NCI-H1436 (cell line): ENCODE measurements around the gene PTPA.
"Not testable (repeated sequence)": the region's sequence is repeated elsewhere in the genome, so short reads cannot be mapped to it uniquely, and the experiment has no call there.

Source experiments
- DNase-seq: peaks from one replicate; lab custom pipeline; 2025; lab: John Stamatoyannopoulos, UW

PTPA gene

DNA sequence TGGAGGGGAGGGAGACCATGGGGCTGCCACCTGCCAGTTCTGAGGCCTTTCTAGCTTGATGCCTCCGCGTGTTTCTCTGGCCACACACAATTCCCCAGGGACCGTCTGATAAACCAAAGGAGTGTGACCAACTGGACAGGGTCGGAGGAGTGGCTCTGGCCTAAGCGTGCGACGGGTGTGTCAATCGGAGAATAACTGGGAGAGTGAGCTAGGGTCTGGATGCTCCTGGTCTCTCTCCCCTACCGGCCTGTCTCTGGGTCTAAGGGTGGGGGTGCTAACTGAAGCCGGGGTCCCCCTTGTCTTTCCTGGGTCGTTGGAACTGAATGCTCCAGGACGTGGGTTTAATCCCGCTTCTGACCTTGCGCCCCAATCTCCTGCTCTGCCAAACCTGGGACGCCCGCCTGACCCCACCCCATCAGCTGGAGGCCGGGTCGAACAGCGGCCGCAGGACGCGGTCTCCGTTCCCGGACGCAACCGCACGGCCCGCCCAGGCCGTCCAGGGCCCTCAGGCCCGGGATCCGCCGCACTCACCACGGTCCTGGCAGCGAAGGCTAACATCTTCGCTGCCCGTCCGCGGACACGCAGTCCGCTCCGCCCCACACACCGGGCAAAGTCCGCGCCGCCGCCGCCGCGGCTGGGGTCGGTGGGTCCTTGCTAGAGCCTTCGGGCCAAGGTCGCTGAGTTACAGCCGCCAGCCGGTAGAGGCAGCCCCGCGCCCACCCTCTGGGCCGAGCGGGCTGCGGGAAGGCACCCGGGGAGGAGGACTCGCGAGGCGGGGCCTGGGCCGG is 1.1 kb upstream of the PTPA start:
- no peak for DNase-seq

DNA sequence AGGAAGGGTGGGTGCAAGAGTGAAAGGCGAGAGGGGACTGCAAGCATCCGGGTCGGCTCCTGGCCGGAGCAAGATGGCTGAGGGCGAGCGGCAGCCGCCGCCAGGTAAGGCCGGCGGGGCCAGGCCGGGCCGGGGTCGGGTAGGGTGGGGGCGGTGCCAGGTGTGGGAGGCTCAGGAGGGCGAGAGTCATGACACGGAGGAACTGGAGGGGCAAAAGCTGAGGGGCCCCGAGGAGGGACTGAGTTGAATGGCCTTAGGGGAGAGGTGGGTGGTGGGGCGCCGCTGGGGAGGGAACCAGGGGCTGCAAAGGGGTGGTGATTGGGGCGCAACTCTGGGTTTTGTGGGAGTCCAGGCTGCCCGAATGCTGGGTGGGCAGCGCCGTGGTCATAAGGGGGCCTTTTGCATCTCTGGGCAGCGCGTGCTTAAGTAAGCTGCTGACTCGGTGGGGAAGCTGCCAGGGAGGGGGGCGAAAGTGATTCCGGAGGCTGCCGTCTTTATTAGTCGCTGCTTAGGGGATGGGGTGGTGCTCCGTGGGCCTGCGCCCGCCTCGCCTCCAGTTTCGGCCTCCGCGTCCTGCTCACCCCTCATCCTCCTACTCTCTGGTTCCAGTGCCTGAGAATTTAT is 425 bp downstream of the PTPA start:
- peak; percentile 7 for DNase-seq

DNA sequence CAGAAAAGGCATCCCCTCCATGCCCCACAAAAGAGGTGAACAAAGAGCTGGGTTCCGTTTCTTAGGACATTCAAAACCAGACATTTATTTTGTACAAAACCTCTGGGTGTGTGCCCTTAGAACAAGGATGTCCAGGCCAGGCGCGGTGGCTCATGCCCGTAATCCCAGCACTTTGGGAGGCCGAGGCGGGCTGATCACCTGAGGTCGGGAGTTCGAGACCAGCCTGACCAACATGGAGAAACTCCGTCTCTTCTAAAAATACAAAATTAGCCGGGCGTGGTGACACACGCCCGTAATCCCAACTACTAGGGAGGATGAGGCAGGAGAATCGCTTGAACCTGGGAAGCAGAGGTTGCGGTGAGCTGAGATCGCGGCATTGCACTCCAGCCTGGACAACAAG is 1.3 kb downstream of the PTPA start:
- DNase-seq = not testable (repeated sequence)

DNA sequence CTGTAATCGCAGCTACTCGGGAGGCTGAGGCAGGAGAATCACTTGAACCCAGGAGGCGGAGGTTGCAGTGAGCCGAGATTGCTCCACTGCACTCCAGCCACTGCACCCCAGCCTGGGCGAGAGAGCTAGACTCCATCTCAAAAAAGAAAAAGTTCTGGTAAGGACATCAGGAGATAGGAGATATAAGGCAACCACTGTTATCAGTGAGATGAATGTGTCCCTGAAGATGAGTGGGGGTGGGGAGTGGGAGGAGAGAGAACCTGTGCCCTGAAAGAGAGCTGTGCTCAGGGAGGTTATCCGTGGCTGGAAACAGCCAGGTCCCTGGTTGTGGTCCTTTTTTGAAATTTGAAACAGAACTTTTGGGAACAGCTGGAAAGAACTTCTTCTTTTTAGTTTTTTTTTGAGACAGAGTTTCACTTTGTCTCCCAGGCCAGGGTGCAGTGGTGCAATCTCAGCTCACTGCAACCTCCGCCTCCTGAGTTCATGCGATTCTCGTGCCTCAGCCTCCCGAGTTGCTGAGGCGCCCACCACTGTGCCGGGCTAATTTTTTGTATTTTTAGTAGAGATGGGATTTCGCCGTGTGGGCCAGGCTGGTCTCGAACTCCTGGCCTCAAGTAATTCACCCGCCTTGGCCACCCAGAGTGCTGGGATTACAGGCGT is 2.6 kb downstream of the PTPA start:
- DNase-seq = no peak

DNA sequence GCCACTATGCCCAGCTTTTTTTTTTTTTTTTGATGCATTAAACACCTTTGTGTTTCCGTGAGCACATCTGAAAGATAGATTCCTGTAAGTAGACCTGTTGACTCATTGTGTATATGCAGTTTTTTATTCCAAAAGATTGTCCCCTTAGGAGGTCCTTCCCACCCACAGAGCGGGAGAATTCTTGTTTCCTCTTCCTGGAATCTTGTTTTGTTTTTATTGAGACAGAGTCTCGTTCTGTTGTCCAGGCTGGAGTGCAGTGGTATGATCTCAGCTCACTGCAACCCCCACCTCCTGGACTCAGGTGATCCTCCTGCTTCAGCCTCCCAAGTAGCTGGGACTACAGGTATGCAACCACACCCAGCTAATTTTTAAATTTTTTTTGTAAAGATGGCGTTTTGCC is 7.6 kb downstream of the PTPA start:
- no peak for DNase-seq

DNA sequence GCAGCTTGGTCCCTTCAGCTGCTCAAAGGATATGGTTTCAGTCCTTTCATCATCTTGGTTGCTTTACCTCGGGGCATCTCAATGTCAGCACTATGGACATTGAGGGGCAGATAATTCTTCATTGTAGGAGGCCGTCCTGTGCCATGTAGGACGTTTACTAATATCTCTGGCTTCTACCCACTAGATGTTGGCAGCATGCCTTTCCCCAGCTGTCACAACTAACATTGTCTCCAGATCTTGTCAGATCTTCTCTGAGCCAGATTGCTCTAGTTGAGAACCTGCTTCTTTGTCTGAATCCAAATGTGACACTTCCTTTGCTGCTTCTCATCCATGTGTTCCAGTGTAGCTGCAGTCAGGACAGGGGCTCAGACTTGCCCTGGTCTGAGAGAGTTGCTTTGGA is 10.3 kb downstream of the PTPA start:
- no peak for DNase-seq

DNA sequence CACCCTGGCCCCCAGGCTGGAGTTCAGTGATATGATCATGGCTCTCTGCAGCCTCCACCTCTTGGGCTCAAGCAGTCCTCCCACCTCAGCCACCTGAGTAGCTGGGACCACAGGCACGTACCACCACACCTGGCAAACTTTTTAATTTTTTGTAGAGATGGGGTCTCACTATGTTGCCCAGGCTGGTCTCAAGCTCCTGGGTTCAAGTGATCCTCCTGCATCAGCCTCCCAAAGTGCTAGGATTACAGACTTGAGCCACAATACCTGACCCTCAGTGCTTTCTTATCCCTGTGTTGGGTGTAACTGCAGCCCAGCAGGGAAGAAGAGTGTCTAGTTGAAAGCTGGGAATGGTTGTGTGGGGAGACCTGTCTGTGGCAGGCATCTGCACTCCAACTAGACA is 10.9 kb downstream of the PTPA start:
- DNase-seq = no peak

DNA sequence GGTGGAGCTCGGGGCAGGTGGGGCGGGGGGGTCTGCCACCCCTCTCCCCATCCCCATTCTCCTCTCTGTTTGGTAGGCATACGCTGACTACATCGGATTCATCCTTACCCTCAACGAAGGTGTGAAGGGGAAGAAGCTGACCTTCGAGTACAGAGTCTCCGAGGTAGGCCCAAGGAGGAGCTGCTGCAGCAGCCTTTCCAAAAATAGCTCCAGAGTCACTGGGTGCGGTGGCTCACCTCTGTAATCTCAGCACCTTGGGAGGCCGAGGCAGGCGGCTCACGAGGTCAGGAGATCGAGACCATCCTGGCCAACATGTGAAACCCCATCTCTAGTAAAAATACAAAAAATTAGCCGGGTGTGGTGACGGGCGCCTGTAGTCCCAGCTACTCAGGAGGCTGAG is 11.8 kb downstream of the PTPA start:
- not testable (repeated sequence) for DNase-seq

DNA sequence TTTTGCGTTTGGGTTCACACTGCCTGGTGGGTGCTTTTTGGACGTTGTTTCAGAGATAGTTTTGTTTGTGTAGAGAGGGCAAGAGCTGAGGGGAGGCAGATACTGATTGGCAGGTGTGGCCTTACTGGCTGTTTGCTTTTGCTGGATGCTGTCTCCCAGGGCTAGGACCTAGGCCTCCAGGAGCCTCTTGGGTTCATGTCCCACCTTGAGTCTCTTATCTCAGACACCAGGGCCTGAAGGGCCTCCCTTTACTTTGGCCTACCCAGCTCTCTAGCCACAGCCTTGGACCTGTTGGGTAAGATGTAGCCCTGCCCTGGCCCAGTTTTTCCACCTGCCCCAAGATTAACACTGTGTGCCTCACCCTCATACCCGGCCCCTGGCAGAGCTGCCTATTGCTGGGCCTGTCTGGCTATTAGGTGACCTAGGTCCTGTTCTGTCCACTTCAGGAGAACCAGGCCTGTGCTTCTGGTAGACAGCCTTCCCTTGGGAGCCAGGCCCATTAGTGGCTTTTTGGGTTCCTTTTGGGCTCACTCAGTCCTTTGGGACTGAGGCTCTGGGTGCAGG is 13.4 kb downstream of the PTPA start:
- DNase-seq = no peak

DNA sequence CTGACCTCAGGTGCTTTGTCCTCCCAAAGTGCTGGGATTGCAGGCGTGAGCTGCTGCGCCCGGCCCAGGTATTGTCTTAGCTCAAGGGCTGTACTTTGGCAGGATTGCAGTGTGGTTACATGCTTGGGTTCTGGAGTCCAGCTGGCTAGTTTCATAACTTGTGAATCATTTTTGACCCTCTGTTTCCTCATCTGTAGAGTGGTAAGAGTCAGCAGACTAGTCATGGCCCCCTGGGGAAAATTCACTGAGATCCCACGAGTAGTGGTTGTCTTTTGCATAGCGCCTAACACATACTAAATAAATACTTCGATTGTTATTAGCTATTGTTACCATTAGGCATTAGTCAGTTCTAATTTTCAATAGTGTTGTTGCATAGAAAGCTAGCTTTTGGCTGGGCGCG is 14.3 kb downstream of the PTPA start:
- no peak for DNase-seq

DNA sequence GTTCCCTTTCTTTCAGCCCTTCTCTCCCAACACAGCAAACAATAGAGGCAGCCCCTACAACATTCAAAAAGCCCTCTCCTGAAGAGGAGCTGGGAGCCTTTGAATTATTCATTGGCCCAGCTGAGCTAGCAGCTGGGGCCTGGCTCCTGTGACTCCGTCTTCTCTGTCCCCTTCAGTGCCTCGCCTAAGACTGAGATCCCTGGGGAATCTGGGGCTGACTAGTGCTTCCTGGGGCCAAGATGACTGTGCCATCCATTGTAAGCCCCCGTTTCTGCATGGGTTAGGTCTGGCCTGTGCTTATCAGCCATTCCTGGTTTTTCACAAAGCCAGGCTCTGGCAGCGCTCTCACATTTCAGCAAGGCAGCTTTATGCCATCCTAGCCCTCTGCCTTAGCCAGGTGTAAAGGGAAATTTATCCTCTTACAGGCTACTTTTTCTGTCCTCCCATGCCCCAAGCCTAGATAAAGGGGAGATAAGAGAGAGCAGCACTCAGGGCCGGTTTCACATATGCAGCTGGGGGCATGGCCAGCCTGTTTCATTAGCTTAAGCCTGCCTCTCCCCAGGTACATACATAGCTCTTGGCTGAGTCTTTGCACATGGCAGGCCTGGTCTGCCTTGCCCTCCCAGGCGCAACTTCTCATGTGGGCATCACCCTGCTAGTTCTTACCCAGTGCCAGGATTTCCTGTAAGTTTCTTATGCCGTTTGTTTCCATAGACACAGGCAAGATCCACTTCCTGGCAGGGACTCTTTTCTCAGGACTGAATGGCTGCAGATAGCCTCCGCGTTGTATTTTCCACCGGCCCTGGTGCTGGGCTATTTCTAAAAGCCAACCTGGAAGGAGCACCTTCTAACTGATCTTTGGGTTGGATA is 15.8 kb downstream of the PTPA start:
- DNase-seq = peak; percentile 9

DNA sequence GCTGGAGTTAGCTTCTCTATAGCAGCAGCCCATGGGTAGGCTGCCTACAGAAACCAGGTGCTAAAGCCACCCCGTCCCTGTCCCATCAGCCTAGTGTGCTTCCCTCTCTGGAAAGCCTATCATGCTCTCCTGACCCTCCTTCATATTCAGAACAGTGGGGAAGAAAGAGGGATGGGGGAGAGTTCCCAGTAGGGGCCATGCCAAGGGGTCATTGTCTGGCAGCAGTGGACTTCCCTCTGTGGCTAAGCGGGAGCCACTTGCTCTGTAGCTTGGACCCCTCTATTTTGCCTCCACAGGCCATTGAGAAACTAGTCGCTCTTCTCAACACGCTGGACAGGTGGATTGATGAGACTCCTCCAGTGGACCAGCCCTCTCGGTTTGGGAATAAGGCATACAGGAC is 17.5 kb downstream of the PTPA start:
- no peak for DNase-seq

DNA sequence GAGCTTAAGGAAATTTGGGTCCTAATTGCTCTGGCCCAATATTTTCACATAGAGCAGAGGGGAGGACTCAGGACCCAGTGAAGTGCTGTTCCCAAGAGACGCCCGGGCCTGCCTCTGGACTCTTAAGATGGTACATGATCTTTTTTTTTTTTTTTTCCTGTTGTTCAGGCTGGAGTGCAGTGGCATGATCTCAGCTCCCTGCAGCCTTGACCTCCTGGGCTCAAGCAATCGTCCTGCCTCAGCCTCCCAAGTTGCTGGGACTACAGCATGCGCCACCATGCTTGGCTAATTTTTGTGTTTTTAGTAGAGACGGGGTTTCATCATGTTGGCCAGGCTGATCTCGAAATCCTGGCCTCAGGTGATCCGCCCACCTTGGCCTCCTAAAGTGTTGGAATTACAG is 19.1 kb downstream of the PTPA start:
- DNase-seq = not testable (repeated sequence)

DNA sequence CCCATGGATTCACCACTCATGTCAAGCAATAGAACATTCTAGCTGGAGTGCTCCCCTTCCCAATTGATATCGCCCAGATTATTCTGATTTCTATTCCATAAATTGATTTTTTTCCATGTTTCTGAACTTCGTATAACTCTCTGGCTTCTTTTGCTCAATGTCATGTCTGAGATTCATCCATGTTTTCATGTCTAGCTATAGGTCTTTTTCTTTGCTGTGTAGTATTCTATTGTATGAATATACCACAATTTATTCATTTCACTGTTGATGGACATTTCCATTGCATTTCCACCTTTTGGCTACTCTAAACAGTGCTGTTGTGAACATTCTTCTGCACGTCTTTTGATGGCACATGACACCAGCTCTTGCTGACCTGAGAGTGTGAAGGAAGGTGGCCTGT is 19.6 kb downstream of the PTPA start:
- no peak for DNase-seq

DNA sequence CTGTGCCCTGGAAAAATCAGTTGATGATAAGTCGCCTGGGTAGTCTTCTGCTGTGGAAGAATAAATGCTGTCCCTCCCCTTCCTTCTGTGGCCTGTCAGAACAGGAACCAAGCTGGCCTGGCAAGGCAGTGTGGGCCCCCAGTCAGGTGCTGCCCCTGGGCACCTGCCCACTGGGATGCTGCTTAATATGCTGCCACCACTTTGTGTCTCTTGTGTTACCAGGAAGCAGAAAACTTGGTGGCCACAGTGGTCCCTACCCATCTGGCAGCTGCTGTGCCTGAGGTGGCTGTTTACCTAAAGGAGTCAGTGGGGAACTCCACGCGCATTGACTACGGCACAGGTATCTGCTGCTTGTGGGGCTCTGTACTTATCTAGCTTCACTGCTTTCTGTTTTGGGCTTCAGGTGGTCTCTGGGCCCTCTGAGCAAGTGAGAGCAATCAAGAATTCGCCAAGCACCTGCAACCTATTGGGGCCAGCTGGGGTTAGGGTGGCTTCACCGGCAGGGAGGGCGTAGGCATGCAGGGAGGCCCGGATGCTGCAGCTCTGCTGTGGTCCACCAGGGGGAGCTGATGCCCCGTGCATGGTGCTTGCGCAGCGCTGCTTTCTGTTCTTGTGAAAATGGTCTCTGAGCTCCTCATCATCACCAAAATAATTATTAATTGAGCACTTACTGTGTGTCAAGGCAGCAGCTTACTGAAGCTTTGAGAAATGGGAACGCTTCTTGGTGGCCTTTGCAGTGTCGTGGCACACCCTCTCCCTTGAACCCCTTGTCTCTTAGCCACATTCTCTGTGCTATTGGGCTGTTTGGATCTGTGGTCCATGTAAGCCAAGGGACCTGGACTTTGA is 20.3 kb downstream of the PTPA start:
- DNase-seq = peak; percentile 60

DNA sequence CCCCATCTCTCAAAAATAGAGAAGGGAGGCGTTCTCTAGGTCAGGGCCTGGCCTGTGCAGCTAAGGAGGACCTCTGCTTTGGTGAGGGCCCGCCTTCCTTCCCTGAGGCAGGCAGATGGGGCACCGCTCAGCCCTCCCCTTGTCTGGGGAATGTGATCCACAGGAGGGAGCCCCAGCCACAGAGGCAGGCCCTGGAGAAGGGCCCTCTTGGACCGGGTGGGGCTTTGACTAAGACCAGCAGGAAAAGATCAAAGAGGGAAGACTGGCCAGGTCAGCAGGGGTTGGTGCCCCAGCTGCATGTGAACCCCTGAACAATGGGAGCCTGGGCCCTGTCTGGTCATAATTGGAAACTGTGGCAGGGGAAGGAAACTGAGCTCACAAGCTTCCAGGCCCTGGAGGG is 21.9 kb downstream of the PTPA start:
- DNase-seq = no peak

DNA sequence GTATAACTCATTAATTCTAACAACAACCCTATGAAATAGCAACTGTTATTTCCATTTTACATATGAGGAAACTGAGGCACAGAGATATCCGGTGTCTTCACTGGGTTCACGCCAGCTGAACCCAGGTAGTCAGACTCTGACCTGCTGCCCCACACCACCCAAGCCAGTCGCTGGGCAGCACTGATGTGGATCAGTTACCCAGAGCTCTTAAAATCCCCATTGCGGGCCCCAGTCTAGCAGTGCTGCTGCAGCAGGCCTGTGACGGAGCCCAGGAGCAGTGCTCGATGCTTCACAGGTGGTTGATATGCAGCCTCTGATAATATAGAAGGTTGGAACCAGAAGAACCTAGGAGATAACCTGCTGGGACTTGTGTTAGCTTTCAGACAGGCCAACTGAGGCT is 24.3 kb downstream of the PTPA start:
- DNase-seq = no peak

DNA sequence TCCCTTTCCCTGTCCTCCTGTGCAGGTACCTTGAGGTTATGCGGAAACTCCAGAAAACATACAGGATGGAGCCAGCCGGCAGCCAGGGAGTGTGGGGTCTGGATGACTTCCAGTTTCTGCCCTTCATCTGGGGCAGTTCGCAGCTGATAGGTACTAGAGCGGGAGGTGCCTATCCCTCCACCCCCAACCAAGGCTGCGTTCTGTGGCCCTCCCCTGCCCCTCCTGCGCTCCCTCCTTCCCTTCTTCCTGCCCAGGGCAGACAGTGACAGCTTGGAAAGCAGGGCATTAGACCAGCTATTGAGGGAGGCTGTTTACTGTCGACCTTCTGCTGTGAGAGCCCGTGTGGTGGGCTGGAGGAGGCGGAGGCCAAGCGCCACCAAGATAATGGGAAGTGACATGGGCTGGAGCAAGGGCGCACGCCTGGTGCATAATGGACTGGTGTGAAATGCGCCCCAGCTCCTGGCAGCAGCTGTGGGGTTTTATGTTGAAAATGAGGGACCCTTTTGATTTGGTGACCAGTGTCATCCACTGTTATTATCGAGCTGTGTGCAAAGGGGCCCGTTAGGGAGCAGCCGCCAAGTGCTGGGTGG is 25.3 kb downstream of the PTPA start:
- DNase-seq = no peak

DNA sequence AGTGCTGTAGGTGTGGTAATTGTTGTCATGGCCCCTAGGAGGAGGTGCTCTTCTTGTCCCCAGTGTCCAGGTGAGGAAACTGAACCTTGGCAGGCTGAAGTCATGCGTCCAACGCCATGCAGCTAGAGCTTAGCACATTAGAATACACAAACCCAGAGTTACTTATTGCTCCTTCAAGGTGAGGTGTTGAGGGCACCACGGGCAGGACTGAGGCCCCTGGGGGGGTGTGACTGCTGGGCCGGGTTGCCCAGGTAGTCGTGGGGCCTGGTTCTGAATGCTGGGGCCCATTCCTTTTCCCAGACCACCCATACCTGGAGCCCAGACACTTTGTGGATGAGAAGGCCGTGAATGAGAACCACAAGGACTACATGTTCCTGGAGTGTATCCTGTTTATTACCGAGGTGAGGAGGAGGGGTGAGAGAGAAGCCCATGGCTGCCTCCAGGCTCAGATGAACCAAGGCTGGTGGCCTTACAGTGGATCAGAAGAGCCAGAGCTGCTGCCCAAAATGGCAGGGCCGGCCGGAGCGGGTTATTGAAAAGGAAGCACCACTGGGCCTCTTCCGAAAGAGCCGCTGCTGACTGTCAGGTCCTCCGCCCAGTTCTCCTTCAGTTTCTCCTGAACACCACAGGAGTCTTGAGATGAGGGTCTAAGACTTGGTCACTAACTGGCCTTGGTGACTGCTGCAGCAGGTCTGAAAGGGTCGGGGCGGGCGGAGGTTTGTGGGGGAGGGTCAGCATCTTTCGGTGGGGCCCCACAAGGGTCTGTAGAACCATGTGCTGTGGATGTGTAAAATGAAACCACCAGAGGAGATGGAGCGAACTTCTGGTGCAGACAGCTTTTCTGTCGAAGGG is 26.3 kb downstream of the PTPA start:
- no peak for DNase-seq

DNA sequence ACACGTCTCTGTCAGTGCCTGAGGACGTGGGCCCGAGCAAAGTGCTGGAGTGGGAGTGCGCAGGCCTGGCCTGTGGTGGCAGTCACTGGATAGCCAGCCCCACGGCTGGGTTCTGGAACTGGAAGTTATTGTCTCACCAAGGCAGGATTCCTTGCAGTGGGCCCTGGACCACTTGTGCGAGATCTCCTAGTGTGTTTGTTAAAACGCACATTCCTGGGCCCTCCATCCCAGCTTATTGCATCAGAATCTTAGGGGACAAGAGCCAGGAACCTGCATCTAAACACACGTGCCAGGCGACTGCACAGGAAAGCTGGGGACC is 26.9 kb downstream of the PTPA start:
- no peak for DNase-seq
